KOPT-K1 (cell line): ENCODE measurements around the gene KAZN.

ENCODE experiments used
- H3K27ac ChIP-seq: fragments of 200-600 bp; sonication (generic); 2 replicates; pipeline ENCODE4 v1.5.1; 2016; ENCODE audit warnings: antibody characterized with exemption, mild to moderate bottlenecking, low read depth, low read length; ENCODE audit not compliant: poor library complexity, severe bottlenecking
- H3K36me3 ChIP-seq: fragments of 200-600 bp; sonication (generic); 2 replicates; pipeline ENCODE4 v1.5.1; 2017; ENCODE audit warnings: antibody characterized with exemption, mild to moderate bottlenecking, low read length, moderate library complexity; ENCODE audit not compliant: insufficient read depth
- H3K9me3 ChIP-seq: fragments of 200-600 bp; sonication (generic); 2 replicates; pipeline ENCODE4 v1.5.1; 2017; ENCODE audit warnings: antibody characterized with exemption, low read length, mild to moderate bottlenecking; ENCODE audit not compliant: insufficient read depth, poor library complexity, severe bottlenecking

KAZN gene

GRCh38 chr1:14707531-14708445, 109.3 kb downstream of the KAZN start:
- H3K27ac ChIP-seq, result no peak overlapping the region
- H3K9me3 ChIP-seq, result peaks cover 15% of the 10 kb centered on the region

GRCh38 chr1:14710331-14710730, 111.8 kb downstream of the KAZN start:
- Histone ChIP-seq H3K27ac (no peak overlapping the region), H3K36me3 (no peaks in the 10 kb centered on the region), H3K9me3 (peaks cover 15% of the 10 kb centered on the region)

More at GRCh38 chr1:14707531-14708445, 109.3 kb downstream of the KAZN start:
- no peaks in the 10 kb centered on the region for H3K36me3 ChIP-seq

GRCh38 chr1:14712136-14712535, 113.7 kb downstream of the KAZN start:
- no peaks in the 10 kb centered on the region for H3K36me3 ChIP-seq
- H3K9me3 ChIP-seq, result peaks cover 12% of the 10 kb centered on the region
- no peak overlapping the region for H3K27ac ChIP-seq

DNA sequence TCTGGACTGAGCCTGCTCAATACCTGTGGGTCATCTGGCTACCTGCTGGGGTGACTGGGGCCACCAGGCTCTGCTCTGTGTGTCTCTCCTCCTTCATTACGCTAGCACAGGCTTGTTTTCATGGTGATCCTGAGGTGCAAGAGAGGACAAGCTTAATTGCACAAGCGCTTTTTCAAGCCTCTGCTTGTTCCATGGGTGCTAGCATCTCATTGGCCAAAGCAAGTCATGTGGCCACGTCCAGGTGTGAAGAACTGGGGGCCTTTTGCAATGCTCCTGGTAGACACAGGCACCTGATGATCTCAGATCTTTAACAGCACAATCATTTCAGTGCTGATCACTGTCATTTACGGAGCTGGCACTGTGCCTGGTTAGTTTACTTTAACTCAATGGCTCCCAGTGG, 114.6 kb downstream of the KAZN start:
- Histone ChIP-seq H3K36me3 (no peaks in the 10 kb centered on the region), H3K27ac (no peak overlapping the region), H3K9me3 (peaks cover 7% of the 10 kb centered on the region)

- no peak overlapping the region for H3K27ac ChIP-seq
- H3K36me3 ChIP-seq, result no peaks in the 10 kb centered on the region
- peaks cover 5% of the 10 kb centered on the region for H3K9me3 ChIP-seq
Observed at GRCh38 chr1:14715266-14715665, 116.8 kb downstream of the KAZN start.

DNA sequence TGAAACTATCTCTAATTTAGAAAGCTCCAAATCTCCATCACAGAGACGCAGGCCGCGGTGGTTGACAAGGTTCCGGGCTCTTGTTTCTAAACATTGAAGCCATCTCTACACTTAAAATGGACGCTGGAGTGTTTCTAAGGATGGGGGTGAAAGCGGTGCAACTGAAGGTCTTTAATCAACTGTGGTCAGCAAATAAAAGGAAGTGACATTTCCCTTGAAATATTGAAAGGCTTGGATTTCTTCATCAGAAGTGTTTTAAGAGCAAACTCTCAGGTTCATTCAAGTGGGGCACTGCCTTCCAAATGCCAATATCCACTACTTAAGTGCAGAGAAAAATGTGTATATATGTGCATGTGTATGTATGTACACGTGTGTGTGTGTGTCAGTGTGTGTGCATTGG, 117.3 kb downstream of the KAZN start:
- Histone ChIP-seq H3K27ac (no peak overlapping the region), H3K9me3 (peaks cover 5% of the 10 kb centered on the region), H3K36me3 (no peaks in the 10 kb centered on the region)

DNA sequence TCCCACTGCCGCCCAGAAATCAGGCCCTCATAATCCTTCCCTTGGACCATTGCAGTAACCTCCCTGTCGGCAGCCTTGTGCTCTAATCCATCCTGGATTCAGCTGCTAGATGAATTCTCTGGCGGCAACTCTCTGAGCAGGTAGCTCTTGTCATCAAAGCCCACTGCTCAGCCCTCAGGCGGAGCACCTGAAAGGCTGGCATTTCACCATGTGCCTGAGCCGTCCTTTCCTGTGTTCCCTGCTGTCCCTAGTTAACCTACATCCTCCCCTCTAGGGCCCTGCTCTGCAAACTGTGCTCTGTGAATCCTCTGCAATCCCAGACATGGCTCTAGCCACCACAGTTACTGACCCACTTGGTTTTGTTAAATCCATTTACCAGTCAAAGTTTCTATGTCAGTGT, 118.0 kb downstream of the KAZN start:
- Histone ChIP-seq H3K9me3 (peaks cover 5% of the 10 kb centered on the region), H3K27ac (no peak overlapping the region), H3K36me3 (no peaks in the 10 kb centered on the region)

GRCh38 chr1:14718476-14718875, 120.0 kb downstream of the KAZN start:
- Histone ChIP-seq H3K27ac (no peak overlapping the region), H3K9me3 (peaks cover 5% of the 10 kb centered on the region), H3K36me3 (no peaks in the 10 kb centered on the region)

DNA sequence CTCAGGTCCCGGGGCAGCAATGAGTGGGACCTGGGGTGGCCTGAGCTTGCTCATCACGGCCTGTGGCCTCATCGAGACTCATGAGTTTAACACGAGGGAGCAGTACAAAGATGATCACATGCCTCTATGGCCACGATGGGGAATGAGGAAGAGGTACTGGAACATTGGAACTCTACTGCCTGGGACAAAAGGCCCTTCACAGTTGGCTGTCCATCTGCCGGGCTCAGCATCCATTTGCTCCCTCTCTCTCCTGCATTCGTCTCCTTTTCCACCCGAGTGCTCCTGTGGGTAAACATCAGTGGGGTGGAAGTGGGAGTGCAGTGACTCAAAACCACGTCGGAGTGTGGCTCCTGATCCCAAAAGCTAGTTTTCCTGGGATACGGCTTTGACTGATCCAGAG, 124.9 kb downstream of the KAZN start:
- H3K9me3 ChIP-seq, result no peaks in the 10 kb centered on the region
- H3K36me3 ChIP-seq, result no peaks in the 10 kb centered on the region

DNA sequence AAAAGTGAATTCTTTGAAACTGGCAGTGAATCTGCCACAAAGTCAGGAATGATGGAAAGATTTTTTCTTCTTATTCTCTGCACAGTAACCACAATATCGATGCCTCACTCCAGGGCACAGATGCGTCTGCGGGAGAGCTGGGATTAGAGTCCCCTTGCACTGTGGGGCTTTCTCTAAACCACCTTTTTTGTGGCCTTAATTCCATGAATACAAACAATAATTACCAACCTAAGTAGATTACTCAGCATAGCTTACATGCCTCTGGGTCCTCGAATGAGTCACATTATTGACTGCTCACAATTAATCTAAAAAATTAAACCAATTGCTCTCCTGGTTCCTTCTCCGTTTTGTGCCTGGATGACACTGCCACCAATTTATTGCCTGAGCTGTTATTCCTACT, 125.8 kb downstream of the KAZN start:
- no peaks in the 10 kb centered on the region for H3K36me3 ChIP-seq
- H3K27ac ChIP-seq, result no peak overlapping the region
- H3K9me3 ChIP-seq, result no peaks in the 10 kb centered on the region

More for the DNA sequence above, 124.9 kb downstream of the KAZN start:
- no peak overlapping the region for H3K27ac ChIP-seq

DNA sequence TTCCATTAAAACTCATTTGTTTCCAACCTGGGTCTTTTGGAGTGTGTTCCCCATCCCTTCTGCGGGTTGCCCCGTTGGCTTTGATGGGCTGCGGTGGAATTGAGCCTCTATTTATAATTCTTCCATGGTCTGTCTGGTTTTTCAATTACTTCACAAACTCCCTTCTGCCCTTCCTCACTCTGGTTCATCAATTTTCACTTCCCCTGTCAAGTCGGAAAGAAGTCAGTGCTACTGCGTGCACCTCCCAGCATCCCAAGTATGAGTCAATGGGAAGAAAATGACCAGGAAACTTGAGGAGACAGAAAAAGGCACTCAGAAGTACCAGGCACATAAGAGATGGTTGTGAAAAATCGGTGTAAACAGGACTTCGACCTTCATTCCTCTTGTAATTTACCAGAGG, 126.2 kb downstream of the KAZN start:
- Histone ChIP-seq H3K9me3 (no peaks in the 10 kb centered on the region), H3K27ac (no peak overlapping the region), H3K36me3 (no peaks in the 10 kb centered on the region)

DNA sequence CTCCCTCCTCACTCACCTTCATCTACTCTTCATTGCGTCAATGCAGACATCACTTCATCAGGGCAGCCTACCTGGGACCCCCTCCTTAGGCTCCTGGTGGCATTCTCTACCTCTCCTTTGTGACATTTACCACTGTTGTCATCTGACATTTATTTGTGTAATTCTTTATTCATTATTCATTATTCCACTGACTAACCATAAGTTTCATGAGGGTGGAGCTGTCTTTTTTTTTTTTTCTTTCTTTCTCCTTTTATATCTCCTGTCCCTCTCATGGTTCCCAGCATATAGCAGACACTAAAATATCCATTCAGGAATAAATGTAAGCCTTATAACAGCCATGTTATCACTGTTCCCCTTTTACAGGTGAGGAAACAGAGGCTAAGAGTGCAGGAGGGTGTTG, 126.8 kb downstream of the KAZN start:
- Histone ChIP-seq H3K9me3 (no peaks in the 10 kb centered on the region), H3K27ac (no peak overlapping the region), H3K36me3 (no peaks in the 10 kb centered on the region)

DNA sequence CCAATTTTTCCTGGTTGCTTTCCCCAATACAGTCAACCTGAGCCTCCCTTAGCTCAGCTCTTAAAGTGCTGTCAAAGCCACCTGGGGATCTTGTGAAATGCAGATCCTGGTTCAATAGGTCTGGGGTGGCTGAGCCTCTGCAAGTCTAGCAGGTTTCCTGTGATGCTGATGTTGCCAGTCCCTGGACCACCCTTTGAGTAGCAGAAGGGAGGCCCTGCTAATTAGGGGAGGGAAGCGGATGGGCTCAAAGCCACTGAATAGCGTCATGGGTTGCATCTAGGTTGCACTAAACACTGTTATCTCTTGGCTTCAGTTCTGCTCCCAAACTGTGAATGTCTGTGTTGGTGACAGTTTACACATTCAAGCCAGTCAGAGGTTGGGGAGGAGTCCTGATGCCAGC, 127.2 kb downstream of the KAZN start:
- H3K36me3 ChIP-seq, result no peaks in the 10 kb centered on the region
- no peak overlapping the region for H3K27ac ChIP-seq
- no peaks in the 10 kb centered on the region for H3K9me3 ChIP-seq

GRCh38 chr1:14726606-14727005, 128.1 kb downstream of the KAZN start:
- no peak overlapping the region for H3K27ac ChIP-seq
- H3K9me3 ChIP-seq, result no peaks in the 10 kb centered on the region
- no peaks in the 10 kb centered on the region for H3K36me3 ChIP-seq

DNA sequence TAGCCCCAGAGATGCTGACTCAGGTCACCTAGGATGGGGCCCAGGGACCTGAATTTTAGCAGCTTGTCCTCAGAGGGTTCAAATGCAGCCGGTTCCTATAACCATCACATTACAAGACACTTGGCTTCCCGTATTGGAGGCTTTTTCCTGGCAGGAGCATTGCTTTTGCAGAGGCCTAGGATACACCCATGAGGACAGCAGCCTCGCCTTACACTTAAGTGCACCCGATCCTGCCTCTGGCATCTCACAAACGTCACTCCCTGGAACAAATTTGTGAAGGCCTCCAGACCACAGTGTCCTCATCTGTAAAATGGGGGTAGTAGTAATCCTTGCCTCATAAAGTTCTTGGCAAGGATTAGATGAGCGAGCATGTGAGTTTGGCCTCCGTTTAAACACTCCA, 130.0 kb downstream of the KAZN start:
- Histone ChIP-seq H3K9me3 (no peaks in the 10 kb centered on the region), H3K36me3 (no peaks in the 10 kb centered on the region), H3K27ac (no peak overlapping the region)

- no peaks in the 10 kb centered on the region for H3K36me3 ChIP-seq
- no peaks in the 10 kb centered on the region for H3K9me3 ChIP-seq
- H3K27ac ChIP-seq, result no peak overlapping the region
Observed at GRCh38 chr1:14732728-14733047, 134.2 kb downstream of the KAZN start.
